K562 (cell line): ENCODE data around the gene RAP1GAP2. TPM values are rescaled to one million over a fixed set of nuclear protein-coding genes. Genes with fewer than 3 reads are reported as not detected.

Experiments used
- ATAC-seq: fragments of 200-7000 bp; cut with Tn5 transposase; 3 replicates; pipeline ENCODE4 v1.9.1; 2020; ENCODE audit warnings: moderate library complexity
- BruUV-seq: library from RNA; stranded (reverse); fragments of 400-500 nt; replicated peaks from 2 replicates; lab custom pipeline; 2021; lab: Mats Ljungman, UMichigan
- CTCF ChIA-PET: fragments of 300-600 bp; formaldehyde crosslinking; extraction: SDS; loops from one replicate; lab custom pipeline; 2021; ENCODE audit warnings: low intra/inter-chr PET ratio; lab: Yijun Ruan, JAX
- POLR2A ChIA-PET: fragments of 300-600, 350-650 bp; sonication (Branson Sonifier 250); formaldehyde crosslinking; extraction: SDS; loops from one replicate; lab custom pipeline; 2021; ENCODE audit warnings: antibody characterized with exemption, inconsistent platforms; lab: Yijun Ruan, JAX
- DNase-seq, 4 experiments: peaks; one replicate each; pipeline versions ENCODE4 v3.0.0 to v3.0.0-alpha.2; 2011 to 2018; ENCODE audit warnings: low spot score in 3 of 4, mixed read lengths in 3 of 4; ENCODE audit errors: extremely low read depth in 1 of 4
- FAIRE-seq: peaks from 2 replicates; lab custom pipeline; 2011; peaks lifted over from hg19 to GRCh38; lab: Jason Lieb, UNC
- H2AFZ ChIP-seq: 2 replicates; pipeline ENCODE4 v1.6.0; 2011; ENCODE audit warnings: low read depth, low read length, control low read depth, inconsistent platforms
- H3K27ac ChIP-seq: fragments of 200-600 bp; 3 replicates; pipeline ENCODE4 v1.8.0; 2011; ENCODE audit warnings: low read depth, mild to moderate bottlenecking, control low read depth, inconsistent platforms, low read length, moderate library complexity, mixed read lengths; ENCODE audit errors: extremely low read depth
- H3K27me3 ChIP-seq, 2 experiments: fragments of 300-600 bp in 1 of 2; 2 replicates in 1 of 2; 3 replicates in 1 of 2; pipeline versions ENCODE4 v1.6.0 to v1.8.0; 2011; ENCODE audit warnings: inconsistent platforms in 2 of 2, low read length in 2 of 2, mild to moderate bottlenecking in 1 of 2, mixed read lengths in 1 of 2, moderate library complexity in 1 of 2; ENCODE audit not compliant: control insufficient read depth in 2 of 2, insufficient read depth in 2 of 2
- H3K36me3 ChIP-seq: fragments of 300-600 bp; 3 replicates; pipeline ENCODE4 v1.8.0; 2011; ENCODE audit warnings: mild to moderate bottlenecking, low read length, inconsistent platforms; ENCODE audit not compliant: control insufficient read depth, insufficient read depth
- H3K4me1 ChIP-seq, 2 experiments: fragments of 200-600 bp in 1 of 2; replicated peaks in 1 of 2; 2 replicates in 1 of 2; 3 replicates in 1 of 2; pipeline versions ENCODE4 v1.5.1 to v1.8.0; 2011; ENCODE audit warnings: inconsistent platforms in 2 of 2, low read length in 2 of 2, mild to moderate bottlenecking in 1 of 2, mixed read lengths in 1 of 2, moderate library complexity in 1 of 2; ENCODE audit not compliant: control insufficient read depth in 2 of 2, insufficient read depth in 2 of 2
- H3K4me2 ChIP-seq: 2 replicates; pipeline ENCODE4 v1.6.1; 2011; ENCODE audit warnings: low read length, control low read depth, inconsistent platforms, mixed read lengths; ENCODE audit not compliant: insufficient read depth
- H3K4me3 ChIP-seq: fragments of 200-600 bp; sonication (generic), shearing (Covaris generic); 2 replicates; pipeline ENCODE4 v1.5.1; 2016; ENCODE audit warnings: control low read depth, inconsistent platforms
- H3K79me2 ChIP-seq: fragments of 200-600 bp; 3 replicates; pipeline ENCODE4 v1.8.0; 2011; ENCODE audit warnings: low read length, inconsistent platforms; ENCODE audit not compliant: control insufficient read depth, insufficient read depth
- H3K9ac ChIP-seq, 2 experiments: 2 replicates each; pipeline versions ENCODE4 v1.6.0 to v1.6.1; 2011; ENCODE audit warnings: low read depth in 2 of 2, low read length in 2 of 2, control low read depth in 1 of 2, inconsistent platforms in 1 of 2, mild to moderate bottlenecking in 1 of 2, mixed read lengths in 1 of 2; ENCODE audit not compliant: insufficient read depth in 1 of 2
- H3K9me1 ChIP-seq: one replicate; pipeline ENCODE4 v1.6.0; 2011; ENCODE audit warnings: inconsistent platforms, mild to moderate bottlenecking, low read length, moderate library complexity; ENCODE audit not compliant: control insufficient read depth, insufficient read depth
- H3K9me3 ChIP-seq: replicated peaks from 2 replicates; pipeline ENCODE4 v1.5.1; 2011; ENCODE audit warnings: low read depth, low read length, inconsistent platforms; ENCODE audit not compliant: control insufficient read depth, insufficient read depth
- H4K20me1 ChIP-seq: replicated peaks from 2 replicates; pipeline ENCODE4 v1.6.1; 2011; ENCODE audit warnings: low read length, inconsistent platforms, mixed read lengths; ENCODE audit not compliant: control insufficient read depth, insufficient read depth
- ARNT ChIP-seq, 2 experiments: fragments of 450-650 bp; IDR thresholded peaks; 2 replicates each; pipeline ENCODE4 v1.6.1; 2016; ENCODE audit warnings: mild to moderate bottlenecking in 1 of 2
- E2F4 ChIP-seq: sonication (generic); formaldehyde crosslinking; IDR thresholded peaks from 2 replicates; pipeline ENCODE4 v1.8.0; 2022; ENCODE audit warnings: mild to moderate bottlenecking, low read depth, missing genetic modification reagents
- HNRNPK ChIP-seq: fragments of 200-400 bp; formaldehyde crosslinking; IDR thresholded peaks from one replicate; pipeline ENCODE4 v1.6.1; 2018; ENCODE audit warnings: mild to moderate bottlenecking, low read depth, low read length; ENCODE audit not compliant: poor library complexity, severe bottlenecking
- POU5F1 ChIP-seq: fragments of 150-350 bp; IDR thresholded peaks from 2 replicates; pipeline ENCODE4 v1.6.1; 2014; ENCODE audit warnings: borderline replicate concordance, low read length, low read depth, mild to moderate bottlenecking; ENCODE audit not compliant: partially characterized antibody
- PRPF4 ChIP-seq: fragments of 200-400 bp; formaldehyde crosslinking; IDR thresholded peaks from one replicate; pipeline ENCODE4 v1.6.1; 2017; ENCODE audit warnings: low read length, low read depth, mild to moderate bottlenecking; ENCODE audit not compliant: insufficient read depth, poor library complexity, severe bottlenecking
- SMAD4 ChIP-seq: fragments of 250-450 bp; sonication (Bioruptor Pico); conservative IDR thresholded peaks from 2 replicates; pipeline ENCODE4 v1.8.0; 2021; ENCODE audit warnings: inconsistent platforms, mild to moderate bottlenecking, moderate library complexity
- SRSF3 ChIP-seq: fragments of 200-400 bp; formaldehyde crosslinking; IDR thresholded peaks from 2 replicates; pipeline ENCODE4 v1.6.1; 2016; ENCODE audit warnings: mild to moderate bottlenecking, low read length, moderate library complexity; ENCODE audit not compliant: insufficient read depth
- STAT5B ChIP-seq: fragments of 250-450 bp; sonication (Bioruptor Pico); IDR thresholded peaks from 2 replicates; pipeline ENCODE4 v1.8.0; 2021; ENCODE audit warnings: mild to moderate bottlenecking, inconsistent platforms
- USF1 ChIP-seq: sonication (generic); formaldehyde crosslinking; IDR thresholded peaks from 2 replicates; pipeline ENCODE4 v1.9.0; 2022; ENCODE audit warnings: mild to moderate bottlenecking, missing genetic modification reagents
- ZNF655 ChIP-seq: fragments of 250-450 bp; sonication (Bioruptor Pico); IDR thresholded peaks from 2 replicates; pipeline ENCODE4 v1.5.0; 2021
- ZNF830 ChIP-seq: fragments of 250-450 bp; sonication (Bioruptor Pico); IDR thresholded peaks from 2 replicates; pipeline ENCODE4 v1.5.0; 2021; ENCODE audit warnings: mild to moderate bottlenecking
- whole genome bisulfite sequencing: fragments of 100-300 bp; shearing (Covaris generic); methylation state at CpG from one replicate; pipeline ENCODE4 v1.1.6; 2016; ENCODE audit warnings: low coverage, mixed read lengths; ENCODE audit not compliant: insufficient coverage; ENCODE audit errors: missing lambda C conversion rate; 5-methylcytosine and 5-hydroxymethylcytosine counted together
- in situ Hi-C: fragments of 300-500 bp; cut with MboI; formaldehyde crosslinking; loops from 4 replicates; pipeline ENCODE4 v1.15.0; 2018; ENCODE audit warnings: inconsistent platforms, mixed read lengths
- intact Hi-C: fragments of 100-400 bp; cut with micrococcal nuclease; formaldehyde crosslinking; loops from 2 replicates; pipeline ENCODE4 v1.14.2; 2022
- polyA plus RNA-seq, 8 experiments: library from polyadenylated mRNA; depleted of rRNA in 4 of 8; stranded (reverse) in 5 of 8; unstranded in 3 of 8; fragments of >200 nt; fragmentation: Nextera tagmentation in 2 of 8; fragmentation: Illumina TruSeq in 1 of 8; extraction: Ambion mirVana in 2 of 8; extraction: Trizol in 1 of 8; gene quantifications; 2 replicates each; pipeline versions ENCODE4 v1.2.1 to v1.2.3, GENCODE V29; 2011 to 2014; ENCODE audit warnings: inconsistent platforms in 1 of 8, missing spikeins in 1 of 8
- total RNA-seq, 7 experiments: library from RNA; depleted of rRNA in 6 of 7; stranded (reverse); fragments of >200 nt in 6 of 7; fragmentation: Illumina TruSeq in 2 of 7; extraction: Trizol in 2 of 7; gene quantifications; 2 replicates each; pipeline versions ENCODE4 v1.2.1 to v1.2.3, GENCODE V29; 2011 to 2021; ENCODE audit warnings: low replicate concordance in 1 of 7

The RAP1GAP2 gene
- total and polyA plus RNA-seq, 9 of the 15 experiments (the other 6 are each of a cell fraction or from before 2014, with no cell fraction given): 0.01 to 1.3 (median 0.42) TPM; not detected in 1

GRCh38 chr17:3015890-3016289, 219.7 kb downstream of the RAP1GAP2 start (continued):
- TF ChIP-seq E2F4 (no peak), SMAD4 (no peak), USF1 (no peak), ZNF655 (no peak), POU5F1 (no peak), ARNT (IDR thresholded peaks at IDR 0.05) (no peak), STAT5B (CRISPR knock-in tag) (no peak), SRSF3 (no peak), ZNF830 (CRISPR knock-in tag) (no peak)

GRCh38 chr17:3017936-3018335, 221.7 kb downstream of the RAP1GAP2 start:
- H3K27me3 ChIP-seq: peaks cover 0 to 12% of the 10 kb centered on the region in 2 experiments; a peak in 3 of 5 replicates
- no peaks in the 10 kb centered on the region for H4K20me1 ChIP-seq
- no peak overlapping the region for H3K9ac ChIP-seq
- WGBS: 9% methylated on average over 4 of the region's 15 CpGs
- H2AFZ ChIP-seq: no peak overlapping the region
- CTCF ChIA-PET: no interaction called here
- FAIRE-seq (no peak), DNase-seq (no peak), ATAC-seq (no peak)
- H3K4me1 ChIP-seq: no peaks in the 10 kb centered on the region
- H3K4me3 ChIP-seq: no peak overlapping the region
- H3K79me2 ChIP-seq: no peaks in the 10 kb centered on the region
- TF ChIP-seq PRPF4 (no peak), HNRNPK (no peak)
- intact Hi-C loops (no loop called here), in situ Hi-C loops (loop anchor here (25.0 kb wide), 1 partner anchor 181 kb away; no protein-coding TSS in a partner anchor)
- H3K9me1 ChIP-seq: no peaks in the 10 kb centered on the region
- no peak overlapping the region for H3K4me2 ChIP-seq
- H3K36me3 ChIP-seq: no peaks in the 10 kb centered on the region
- no TSS peak for BruUV-seq
- H3K27ac ChIP-seq: no peak overlapping the region
- H3K9me3 ChIP-seq: no peaks in the 10 kb centered on the region
- POLR2A ChIA-PET: interaction anchor here (1.2 kb wide), 1 partner anchor 21 kb away, joined by 3 read pairs; no protein-coding TSS in a partner anchor
